GM18867 (cell line): ENCODE measurements around the gene DERL3.

ENCODE experiments used
- ATAC-seq: cut with Tn5 transposase; IDR thresholded peaks from one replicate; pipeline ENCODE4 v1.9.1; 2021; ENCODE audit warnings: mild to moderate bottlenecking, moderate library complexity; ENCODE audit not compliant: unreplicated experiment

Gene DERL3

DNA sequence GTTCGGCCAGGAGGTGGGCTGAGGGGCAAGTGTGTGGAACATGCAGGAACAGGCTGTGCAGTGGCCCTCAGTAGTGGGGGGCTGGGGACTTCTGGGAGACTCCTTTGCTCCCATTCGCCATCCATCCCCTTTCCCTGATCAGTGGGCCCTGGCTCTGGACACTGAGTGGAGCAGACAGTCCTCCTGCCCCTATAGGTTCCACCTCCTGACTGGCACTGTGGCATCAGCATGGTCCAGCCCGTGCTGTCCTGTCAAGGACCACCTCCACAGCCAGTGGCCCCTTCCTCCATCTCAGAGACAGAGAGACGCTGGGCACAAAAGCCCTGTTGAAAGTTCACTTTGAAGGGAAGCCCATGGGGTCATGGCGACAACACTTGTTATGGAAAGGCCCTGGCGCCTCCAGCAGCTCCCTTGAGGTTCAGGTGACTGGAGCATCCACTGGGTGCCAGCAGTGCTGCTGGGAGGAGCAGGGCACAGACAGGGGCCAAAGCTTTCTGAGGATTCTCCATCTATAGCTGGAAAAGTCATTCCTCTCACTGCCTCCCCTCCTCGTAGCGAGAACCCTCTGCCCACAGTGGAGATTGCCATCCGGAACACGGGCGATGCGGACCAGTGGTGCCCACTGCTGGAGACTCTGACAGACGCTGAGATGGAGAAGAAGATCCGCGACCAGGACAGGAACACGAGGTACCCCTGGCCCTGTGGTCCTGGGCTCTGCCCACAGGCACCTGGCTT lies 5.6 kb downstream of the DERL3 start:
- no peak for ATAC-seq

DNA sequence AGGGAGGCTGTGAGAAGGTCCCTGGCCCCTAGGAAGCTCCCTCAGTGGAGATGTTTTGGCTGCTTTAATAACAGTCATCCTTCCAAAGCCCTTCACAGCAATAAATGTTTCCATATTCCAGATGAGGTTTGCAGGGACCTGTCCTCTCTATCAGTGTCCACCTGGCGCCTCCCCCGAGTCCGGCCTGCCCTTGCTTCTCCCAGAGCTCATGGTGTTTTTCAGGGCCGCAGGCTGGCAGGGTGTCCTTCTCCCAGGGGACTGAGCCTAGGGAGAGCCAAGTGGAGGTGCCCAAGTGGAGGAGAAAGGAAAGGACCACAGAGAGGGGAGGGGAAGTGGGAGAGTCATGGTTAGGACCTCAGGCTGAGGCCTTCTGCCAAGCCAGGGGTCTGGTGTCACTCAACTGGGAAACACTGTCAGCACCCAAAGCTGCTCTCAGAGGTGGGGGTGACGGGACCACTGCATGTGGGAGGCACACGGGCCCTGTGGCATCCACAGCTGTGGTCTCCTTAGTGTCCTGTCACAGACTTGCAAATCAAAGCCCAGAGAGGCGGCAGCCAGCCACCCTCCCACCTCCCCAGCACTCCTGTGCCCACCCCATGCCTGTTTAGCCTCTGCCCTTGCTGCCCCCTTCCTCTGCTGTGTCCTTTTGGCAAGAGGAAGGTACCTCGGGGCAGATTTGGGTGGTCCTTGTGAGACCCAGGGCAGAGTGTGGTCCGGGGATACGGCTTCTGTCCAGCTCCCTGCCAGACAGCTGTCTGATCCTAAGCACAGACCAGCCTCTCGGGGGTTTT lies 6.4 kb downstream of the DERL3 start:
- no peak for ATAC-seq

DNA sequence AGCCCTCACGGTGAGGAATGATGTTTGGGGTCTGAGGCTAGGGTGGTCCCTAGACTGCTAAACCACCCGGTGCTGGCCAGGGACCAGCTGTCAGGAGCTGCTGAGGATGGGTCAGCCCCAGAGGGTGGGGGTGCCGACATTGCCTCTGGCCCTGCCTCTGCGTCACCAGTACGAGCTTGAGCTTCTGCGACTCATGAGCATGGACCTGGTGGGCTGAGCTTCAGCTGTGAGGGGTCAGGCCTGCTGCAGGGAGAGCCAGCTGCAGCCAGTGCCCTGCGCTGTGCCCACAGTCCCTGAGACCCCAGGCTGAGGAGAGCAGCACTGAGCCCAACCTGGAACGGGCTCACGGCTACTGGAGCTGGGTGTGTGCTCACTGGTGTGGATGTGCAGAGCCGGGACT lies 7.0 kb downstream of the DERL3 start:
- ATAC-seq, result no peak

DNA sequence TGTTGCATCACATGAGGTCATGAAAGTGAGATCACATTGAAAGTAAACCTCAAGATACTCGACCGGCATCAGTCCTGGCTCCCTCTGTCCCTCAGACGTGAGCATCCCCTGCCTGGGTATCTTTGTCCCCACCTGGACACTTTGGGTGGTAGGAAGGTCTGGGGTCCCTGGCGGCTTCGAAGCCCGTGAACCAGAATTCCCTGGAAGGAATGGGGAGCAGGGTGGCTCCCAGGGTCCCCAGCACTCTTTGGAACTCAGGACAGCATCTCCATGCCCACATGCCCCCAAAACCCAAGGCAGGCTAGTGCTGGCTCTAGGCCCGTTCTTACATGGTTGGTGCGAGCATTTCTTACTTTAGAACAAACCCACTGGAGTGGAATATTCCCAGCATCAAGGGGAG lies 7.5 kb downstream of the DERL3 start:
- no peak for ATAC-seq

DNA sequence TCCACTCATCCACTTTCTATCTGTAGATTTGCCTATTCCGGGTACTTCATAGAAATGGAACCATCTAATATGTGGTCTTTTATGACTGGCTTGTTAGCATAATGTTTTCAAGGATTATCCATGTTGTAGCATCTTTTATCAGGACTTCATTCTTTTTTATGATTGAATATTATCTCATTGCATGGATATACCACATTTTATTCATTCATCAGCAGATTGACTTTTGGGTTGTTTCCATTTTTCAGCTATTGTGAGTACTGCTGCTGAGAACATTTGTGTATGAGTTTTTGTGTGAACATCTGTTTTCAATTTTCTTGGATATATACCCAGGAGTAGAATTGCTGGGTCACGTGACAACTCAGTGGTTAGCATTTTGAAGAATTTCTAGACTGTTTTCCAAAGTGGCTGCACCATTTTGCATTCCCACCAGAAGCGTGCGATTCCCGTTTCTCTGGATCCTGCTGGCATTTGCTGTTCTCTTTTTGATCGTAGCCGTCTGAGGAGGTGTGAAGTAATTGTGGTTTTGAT lies 8.9 kb downstream of the DERL3 start:
- ATAC-seq, result no peak

DNA sequence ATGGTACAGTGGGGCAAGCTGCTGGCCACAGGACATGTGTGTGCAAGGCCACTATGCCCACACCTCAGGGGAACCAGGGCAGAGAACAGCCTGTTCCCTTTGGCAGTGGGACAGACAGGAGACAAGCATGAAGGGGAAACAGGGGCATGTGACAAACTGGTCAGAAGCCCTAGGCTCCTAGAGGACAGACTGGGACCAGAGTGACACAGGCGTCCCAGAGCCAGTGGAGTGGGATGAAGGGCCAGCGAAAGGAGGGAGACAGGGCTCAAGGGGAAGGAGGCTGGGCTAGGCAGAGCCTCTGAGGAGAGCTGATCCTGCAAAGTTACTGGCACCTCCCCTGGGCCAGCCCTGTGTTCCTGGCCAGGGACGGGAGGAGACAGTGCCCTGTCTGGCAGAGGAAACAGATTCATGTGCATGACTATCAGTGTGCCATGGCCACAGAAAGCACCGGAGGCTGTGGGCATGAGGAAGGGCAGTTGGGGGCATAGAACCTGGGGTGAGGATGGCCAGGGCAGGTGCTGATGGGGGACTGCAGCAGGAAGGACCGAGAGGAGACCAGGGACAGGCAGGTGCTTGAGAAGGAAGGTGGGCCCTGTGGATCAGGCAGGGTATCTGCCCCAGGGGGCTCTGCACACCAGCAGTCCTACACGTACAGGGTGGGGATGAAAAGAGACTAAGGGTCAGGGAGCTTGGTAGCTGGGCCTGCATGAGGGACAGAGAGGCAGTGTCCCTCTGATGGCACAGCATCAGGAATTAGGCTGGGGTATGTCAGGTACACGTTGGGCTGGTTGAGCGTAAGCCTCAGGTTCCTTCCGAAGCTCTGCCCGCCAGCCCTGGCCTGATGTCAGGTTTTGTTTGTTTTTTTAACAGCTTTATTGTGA lies 9.8 kb downstream of the DERL3 start:
- ATAC-seq, result no peak

DNA sequence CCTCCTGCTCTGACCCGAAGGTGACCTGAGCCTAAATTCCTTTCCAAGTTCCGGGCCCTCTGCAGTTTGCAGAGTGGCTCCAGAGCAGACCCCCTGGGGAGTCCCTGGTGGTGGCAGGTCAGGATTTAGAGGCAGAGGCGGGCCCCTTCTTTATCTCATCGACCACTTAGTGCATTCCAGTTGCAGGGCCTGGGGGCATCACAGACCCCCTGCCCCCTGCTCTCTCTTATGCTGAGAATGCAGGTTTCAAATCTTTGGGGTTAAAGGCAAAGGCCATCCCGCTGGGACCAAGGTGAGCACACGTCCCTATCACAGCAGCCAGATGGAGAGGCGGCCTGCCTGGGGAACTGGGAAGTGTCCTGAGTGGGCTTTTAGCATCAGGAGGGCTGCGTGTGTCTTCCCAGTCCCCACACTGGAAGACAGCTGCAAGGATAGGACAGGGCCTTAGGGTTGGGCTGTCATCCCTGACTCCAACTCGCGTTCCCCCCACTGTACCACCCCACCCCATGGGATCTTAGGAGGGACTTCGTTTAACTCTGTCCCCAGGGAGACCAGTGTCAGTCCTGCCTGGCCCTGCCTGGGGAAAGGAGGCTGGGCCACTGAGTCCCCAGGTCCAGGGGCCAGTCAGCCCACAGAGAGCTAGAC lies 11.3 kb downstream of the DERL3 start:
- no peak for ATAC-seq

DNA sequence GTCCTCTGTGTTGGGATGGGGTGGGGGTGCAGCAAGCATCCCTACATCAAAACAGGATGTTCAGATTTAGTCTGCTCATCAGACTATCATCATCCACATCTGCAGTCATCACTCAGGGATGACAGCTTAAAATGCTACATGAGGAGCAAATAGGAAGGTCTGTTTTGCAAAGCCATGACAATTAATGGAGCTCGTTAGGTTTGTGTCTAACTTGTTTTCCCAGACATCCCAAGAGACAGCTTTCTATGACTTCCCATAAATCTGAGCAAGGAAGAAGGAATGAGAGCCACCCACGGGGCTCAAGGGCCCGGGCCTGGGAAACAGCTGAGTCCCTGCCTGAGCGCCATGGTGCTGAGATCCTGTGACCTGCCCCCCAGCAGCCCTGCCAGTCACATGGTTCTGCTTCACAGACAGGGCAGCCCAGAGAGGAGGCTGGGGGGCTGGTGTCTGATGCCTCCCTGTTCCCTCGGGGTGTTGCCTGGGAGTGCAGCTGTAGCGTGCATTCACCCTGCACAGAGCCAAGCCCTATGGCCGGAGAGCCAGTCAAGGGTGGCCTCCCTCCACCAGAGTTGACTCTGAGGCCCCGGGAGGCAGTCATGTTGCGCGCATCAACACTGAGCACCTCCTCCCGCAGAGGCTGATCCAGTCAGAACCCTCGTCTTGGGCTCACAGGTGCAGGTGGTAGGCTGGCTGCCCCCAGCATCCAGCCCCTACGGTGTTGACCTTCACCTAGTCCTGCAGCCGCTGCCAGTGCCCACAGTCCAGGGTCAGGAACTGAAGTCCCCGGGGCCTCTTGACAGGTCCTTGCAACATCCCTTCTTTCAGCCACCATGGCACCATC lies 12.1 kb downstream of the DERL3 start:
- no peak for ATAC-seq

DNA sequence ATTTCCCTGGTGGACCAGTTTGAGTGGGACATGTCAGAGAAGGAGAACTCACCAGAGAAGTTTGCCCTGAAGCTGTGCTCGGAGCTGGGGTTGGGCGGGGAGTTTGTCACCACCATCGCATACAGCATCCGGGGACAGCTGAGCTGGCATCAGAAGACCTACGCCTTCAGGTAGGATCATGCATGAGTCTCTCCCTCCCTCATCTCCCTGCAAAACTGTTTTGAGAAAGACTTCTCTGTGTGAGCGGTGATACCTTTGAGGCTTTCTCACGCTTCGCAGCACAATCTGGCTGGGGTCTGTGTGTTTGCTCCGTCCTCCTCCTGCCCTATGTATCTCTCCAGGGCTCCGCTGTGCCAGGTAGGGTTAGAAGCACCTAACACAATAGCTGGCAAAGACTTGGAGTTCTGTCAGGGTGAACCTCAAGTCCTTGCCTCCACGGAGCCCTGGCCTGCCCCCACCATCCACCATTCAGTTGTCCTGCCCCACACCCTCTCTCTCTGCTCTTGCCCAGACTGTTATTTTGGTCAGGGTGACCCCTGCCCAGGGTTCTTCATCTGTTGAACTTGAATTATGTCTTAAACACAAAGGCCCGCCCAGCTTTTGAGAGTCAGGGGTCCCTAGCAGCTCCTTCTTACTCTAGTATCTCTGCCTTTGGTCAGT lies 13.4 kb downstream of the DERL3 start:
- ATAC-seq, result no peak

DNA sequence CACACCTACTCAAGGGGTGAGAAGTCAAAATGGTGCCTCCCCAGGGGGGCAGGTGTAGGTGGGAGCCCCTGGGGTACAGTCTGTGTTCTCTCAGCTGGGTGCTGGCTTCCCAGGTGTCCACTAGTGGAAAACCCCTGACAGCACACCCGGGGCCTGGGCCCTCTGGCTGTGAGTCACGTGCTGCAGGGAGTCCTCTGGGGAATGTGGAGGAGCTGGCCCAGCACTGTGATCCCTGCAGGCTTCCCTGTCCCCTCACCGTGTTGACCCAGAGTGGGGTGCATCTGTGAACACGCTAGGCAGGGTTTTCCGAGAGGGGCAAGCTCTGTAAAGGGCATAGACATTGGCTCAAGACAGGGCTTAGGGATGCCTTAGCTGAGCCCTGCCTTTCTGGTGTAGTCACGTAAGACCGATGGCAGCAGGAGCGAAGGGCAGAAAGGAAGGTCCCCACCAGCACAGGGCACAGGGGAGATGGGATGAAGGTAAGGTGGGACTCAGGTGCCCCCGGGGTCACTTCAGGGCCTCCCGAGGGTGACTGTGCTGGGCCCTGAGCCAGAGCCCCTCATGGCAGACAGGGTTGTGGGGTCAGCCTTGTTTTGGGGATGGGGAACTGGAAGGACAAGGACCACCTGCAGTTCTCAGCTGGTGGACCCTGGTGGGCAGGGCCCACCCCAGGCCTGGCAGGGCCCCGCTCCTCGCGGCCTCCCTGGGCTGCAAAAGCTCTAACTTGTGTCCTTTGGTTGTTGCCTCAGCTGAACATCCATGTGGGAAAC lies 14.1 kb downstream of the DERL3 start:
- no peak for ATAC-seq

DNA sequence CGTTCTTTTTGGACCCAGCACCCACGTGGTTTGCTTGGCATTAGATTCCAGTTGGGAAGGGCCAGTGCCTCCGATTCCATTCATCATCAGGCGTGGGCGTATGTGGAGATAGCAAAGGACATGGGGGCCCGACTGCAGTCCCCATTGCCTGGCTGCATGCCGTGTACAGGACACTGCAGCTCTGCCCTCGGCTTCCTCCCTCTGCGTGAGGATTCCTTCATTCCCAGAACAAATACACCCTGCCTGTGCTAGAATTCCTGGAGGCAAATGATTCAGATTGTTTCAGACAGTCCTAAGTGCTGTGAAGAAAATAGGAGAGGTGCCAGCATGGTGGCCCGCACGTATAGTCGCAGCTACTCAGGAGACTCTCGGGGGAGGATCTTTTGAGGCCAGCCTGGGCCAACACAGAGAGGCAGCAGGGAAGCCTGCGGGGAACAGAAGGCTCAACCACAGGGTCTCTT lies 15.4 kb downstream of the DERL3 start:
- no peak for ATAC-seq

DNA sequence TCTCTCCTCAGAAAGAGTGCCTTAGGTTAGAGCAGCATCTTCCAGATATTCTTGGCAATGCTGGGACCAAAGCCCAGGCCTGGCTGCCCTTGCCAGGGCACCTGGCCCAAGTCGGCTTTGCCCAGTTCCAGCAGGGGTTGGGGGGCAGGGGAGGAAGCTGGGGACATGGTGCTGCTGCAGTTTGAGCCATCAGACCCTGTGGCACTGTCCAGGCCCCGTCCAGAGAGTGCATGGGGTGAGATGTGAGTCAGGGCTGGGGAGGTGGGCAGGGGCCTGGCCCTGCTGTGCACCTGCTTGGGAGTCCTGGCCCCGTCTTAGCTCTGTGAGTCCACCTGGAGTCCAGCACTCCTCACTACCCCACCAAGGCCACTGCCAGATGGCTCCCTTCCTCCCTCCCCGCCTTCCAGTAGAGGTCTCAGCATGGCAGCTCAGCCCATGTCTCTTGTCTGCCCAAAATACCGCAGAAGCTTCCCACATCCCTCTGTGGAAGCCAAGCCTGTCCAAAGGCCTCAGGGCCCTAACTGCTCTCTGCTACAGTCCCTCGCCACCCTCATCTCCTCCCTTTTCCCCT lies 16.6 kb downstream of the DERL3 start:
- no peak for ATAC-seq

DNA sequence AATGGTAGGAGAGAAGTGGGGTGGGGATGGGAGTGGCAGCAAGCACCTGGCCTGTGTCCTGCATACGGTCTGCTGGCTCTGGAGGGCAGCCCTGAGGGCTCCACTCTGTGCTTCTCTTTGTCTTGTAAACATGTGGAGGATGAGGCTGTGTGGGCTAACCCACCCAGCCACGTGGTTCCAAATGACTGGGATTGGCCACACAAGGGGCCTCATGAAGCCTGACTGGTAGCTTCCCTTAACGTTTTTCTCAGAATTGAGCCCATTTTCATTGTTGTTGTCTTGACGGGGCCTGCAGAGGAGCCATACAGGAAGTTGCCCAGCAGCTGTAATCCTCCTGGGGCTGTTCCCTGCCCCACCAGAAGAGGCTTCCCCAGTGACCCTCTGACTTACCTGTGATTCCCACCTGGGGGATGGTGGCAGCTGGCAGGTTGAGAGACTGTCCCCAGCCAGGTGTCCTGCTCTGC lies 18.0 kb downstream of the DERL3 start:
- no peak for ATAC-seq

DNA sequence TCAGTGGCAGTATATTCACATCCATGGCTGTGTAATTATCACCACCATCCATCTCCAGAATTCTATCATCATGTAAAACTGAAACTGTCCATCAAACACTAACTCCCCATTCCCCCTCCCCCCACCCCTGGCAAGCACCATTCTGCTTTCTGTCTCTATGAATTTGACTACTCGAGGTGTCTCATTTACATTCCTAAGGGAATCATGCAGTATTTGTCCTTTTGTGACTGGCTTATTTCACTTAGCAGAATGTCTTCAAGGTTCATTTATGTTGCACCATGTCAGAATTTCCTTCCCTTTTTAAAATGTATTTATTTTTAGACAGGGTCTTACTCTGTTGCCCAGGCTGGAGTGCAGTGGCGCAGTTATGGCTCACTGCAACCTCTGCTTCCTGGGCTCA lies 20.3 kb downstream of the DERL3 start:
- no peak for ATAC-seq

DNA sequence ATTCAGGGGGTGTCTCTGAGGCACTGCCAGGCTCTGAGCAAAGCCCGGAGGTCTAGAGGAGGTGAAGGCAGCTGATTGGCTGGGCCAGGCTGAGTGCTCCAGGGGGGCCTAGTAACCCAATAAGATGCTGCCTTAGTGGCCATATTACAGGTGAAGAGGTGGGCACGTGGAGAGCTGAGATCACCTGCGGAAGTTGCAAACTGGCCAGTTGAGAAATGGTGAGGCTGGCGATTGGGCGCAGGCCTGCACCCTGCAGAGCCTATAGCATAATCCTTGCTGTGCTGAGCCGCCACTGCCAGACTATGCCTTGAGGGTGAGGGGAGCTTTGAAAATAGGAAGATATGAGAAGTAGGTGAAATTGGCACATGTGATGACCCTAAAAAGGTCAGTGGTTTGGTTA lies 21.7 kb downstream of the DERL3 start:
- ATAC-seq, result no peak

DNA sequence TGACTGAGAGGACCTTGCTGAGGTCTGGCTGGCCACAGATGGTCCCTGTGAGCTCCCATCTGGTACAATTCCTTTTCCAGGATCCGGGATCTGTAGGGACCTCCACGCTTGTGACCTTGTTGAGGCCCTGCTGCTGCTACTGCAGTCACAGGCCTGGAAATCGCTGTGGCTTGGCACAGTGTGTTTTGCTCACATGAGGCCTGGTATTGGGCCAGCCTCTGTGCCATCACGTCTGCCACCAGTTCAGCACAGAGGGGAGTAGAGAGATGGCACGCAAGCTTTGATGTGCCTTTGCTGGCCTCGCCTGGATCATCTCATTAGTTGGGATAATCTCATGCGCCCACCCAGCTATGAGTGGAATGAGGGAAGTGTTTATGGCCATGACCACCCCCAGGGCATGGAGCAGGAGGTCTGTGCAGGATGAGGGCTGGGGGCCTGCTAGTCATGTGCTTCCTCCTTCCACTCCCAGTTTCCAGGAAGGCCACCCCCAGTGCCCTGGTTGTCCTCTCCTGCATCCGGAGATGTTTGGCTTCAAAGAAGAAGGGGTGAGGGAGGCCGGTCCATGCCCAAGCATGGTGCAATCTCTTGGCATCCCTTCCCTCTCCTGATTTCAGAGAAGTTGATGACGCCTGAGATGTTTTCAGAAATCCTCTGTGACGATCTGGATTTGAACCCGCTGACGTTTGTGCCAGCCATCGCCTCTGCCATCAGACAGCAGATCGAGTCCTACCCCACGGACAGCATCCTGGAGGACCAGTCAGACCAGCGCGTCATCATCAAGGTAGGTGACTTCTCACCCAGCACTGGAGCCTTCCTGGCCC lies 22.4 kb downstream of the DERL3 start:
- ATAC-seq, result no peak

DNA sequence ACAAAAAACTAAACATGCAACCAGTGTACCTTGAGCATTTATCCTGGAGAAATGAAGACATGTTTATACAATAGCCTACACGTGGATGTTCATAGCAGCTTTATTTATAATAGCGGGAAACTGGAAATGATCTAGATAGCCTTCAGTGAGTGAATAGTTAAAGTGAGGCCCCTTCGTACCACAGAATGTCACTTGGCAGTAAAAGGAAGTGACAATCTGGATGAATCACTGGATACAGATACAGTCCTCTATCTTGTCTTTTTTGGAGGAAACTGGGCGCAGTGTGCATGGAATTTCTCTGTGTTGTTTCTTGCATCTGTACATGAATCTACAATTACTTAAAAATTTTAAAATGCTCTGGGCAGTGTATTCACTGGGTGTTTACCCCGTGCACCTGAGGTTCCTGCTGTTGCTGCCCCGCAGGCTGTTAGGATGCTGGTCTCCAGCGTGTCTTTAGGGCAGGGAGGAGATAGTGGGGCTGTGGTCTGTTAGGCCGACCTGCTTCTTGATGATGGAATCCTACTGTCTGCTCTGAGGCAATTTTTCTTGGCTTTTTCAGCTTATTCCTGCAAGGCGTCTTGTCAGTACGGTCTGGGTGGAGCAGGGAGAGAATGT lies 23.2 kb downstream of the DERL3 start:
- no peak for ATAC-seq
